NCI-H1694 treated with DMSO at 0.1 percent for 48 hours (cell line): ENCODE results near the gene TBX21.

Experiments
- DNase-seq: peaks from one replicate; lab custom pipeline; 2025; lab: John Stamatoyannopoulos, UW

The TBX21 gene

GRCh38 chr17:47697906-47698711 lies 34.9 kb upstream of the TBX21 start:
- DNase-seq, result no peak

GRCh38 chr17:47698749-47699535 lies 34.1 kb upstream of the TBX21 start:
- DNase-seq, result peak; percentile 29

GRCh38 chr17:47699536-47699840 lies 33.5 kb upstream of the TBX21 start:
- DNase-seq, result no peak

GRCh38 chr17:47700471-47701449 lies 32.3 kb upstream of the TBX21 start:
- DNase-seq, result no peak

- DNase-seq, result no peak
These were observed 31.4 kb upstream of the TBX21 start for GRCh38 chr17:47701608-47702007.

GRCh38 chr17:47702391-47702995 lies 30.5 kb upstream of the TBX21 start:
- DNase-seq, result no peak

- no peak for DNase-seq
These were observed 29.8 kb upstream of the TBX21 start for GRCh38 chr17:47703191-47703591.

- DNase-seq, result no peak
These were observed 29.4 kb upstream of the TBX21 start for GRCh38 chr17:47703671-47704070.

GRCh38 chr17:47704116-47704515 lies 28.9 kb upstream of the TBX21 start:
- DNase-seq, result no peak

- DNase-seq, result no peak
These were observed 28.3 kb upstream of the TBX21 start for GRCh38 chr17:47704736-47705135.

GRCh38 chr17:47705536-47706530 lies 27.2 kb upstream of the TBX21 start:
- no peak for DNase-seq

- no peak for DNase-seq
These were observed 25.8 kb upstream of the TBX21 start for GRCh38 chr17:47707056-47707804.

GRCh38 chr17:47707884-47708283 lies 25.2 kb upstream of the TBX21 start:
- no peak for DNase-seq

GRCh38 chr17:47708312-47708863 lies 24.6 kb upstream of the TBX21 start:
- DNase-seq, result no peak

GRCh38 chr17:47708864-47709541 lies 24.0 kb upstream of the TBX21 start:
- no peak for DNase-seq

GRCh38 chr17:47709594-47709993 lies 23.4 kb upstream of the TBX21 start:
- DNase-seq, result no peak

- DNase-seq, result no peak
These were observed 21.5 kb upstream of the TBX21 start for GRCh38 chr17:47711366-47712099.

- DNase-seq, result no peak
These were observed 20.6 kb upstream of the TBX21 start for GRCh38 chr17:47712330-47713023.
